ENCODE measurements around the gene ARHGEF19. TPM values are rescaled to one million over a fixed set of nuclear protein-coding genes. Genes with fewer than 3 reads are reported as not detected.

The ARHGEF19 gene
- total and polyA plus RNA-seq, 10 of the 15 experiments (the other 5 are each of a cell fraction or from before 2014, with no cell fraction given) = 0.15 to 2.9 (median 0.67) TPM; not detected in 1

DNA sequence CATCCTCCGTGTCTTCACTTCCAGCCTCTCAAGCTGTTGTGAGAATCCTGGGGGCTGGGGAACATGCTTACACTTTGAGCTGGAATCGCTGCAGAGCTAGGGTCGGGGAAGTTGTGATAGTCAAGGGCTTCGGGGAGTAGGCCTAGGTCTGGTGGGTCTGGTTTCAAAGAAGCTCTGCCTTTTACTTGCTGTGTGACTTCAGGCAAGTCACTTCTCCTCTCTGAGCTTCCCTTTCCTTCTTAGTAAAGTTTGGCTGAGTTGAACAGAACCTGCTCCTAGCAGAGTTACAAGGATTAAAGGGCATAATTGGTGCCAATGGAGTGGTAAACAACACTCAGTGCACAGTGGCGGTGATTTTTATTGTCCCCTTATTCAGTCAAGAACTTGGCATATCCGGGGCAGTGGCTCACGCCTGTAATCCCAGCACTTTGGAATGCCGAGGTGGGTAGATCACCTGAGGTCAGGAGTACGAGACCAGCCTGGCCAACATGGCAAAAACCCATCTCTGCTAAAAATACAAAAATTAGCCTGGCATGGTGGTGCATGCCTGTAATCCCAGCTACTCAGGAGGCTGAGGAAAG lies 25.7 kb downstream of the ARHGEF19 start:
- H3K27me3 ChIP-seq (replicated peaks in 1 of 2; ENCODE audit: control insufficient read depth in 2 of 2, insufficient read depth in 2 of 2, low read length in 1 of 2) = no peaks in the 10 kb centered on the region
- SMC1A ChIA-PET (ENCODE audit: uncharacterized antibody, unreplicated experiment) = interaction anchor here (0.7 to 6.6 kb wide), 6 partner anchors 17 to 108 kb away, joined by 3 to 49 read pairs (median 4); no protein-coding TSS in a partner anchor
- no peak overlapping the region for H2AFZ ChIP-seq (ENCODE audit: control insufficient read depth, low read depth, low read length)
- FAIRE-seq (no peak), ATAC-seq (no peak), DNase-seq (ENCODE audit: low read depth, low spot score) (no peak)
- no peak overlapping the region for H3K4me2 ChIP-seq (ENCODE audit: control insufficient read depth, insufficient read depth)
- no peaks in the 10 kb centered on the region for H3K4me1 ChIP-seq (ENCODE audit: control insufficient read depth, insufficient read depth, low read length)
- CTCF ChIA-PET = interaction anchor here (0.6 to 15.1 kb wide), 23 partner anchors 10 to 392 kb away, joined by 3 to 375 read pairs (median 4); partner anchors contain the start of gene CPLANE2
- TF ChIP-seq HCFC1 (IDR thresholded peaks at IDR 0.05; ENCODE audit: low read length) (no peak), KAT2A (conservative IDR thresholded peaks at IDR 0.05; ENCODE audit: control insufficient read depth, low read depth, low read length) (no peak), SUPT20H (IDR thresholded peaks at IDR 0.05; ENCODE audit: borderline replicate concordance, control insufficient read depth, low read depth, low read length) (no peak), GABPA (IDR thresholded peaks at IDR 0.05; ENCODE audit: low read depth) (no peak), MEF2B (IDR thresholded peaks at IDR 0.05; ENCODE audit: partially characterized antibody, poor library complexity, severe bottlenecking) (no peak), FOXK2 (IDR thresholded peaks at IDR 0.05) (no peak), HDAC2 (IDR thresholded peaks at IDR 0.05) (no peak), NR2C2 (IDR thresholded peaks at IDR 0.05; ENCODE audit: borderline replicate concordance, control insufficient read depth, insufficient read length, low read depth) (no peak), RAD51 (IDR thresholded peaks at IDR 0.05) (no peak), CHD4 (IDR thresholded peaks at IDR 0.05) (no peak), JUND (IDR thresholded peaks at IDR 0.05; ENCODE audit: low read depth, low read length) (no peak), ESRRA (IDR thresholded peaks at IDR 0.05; ENCODE audit: low read length) (no peak), SUZ12 (IDR thresholded peaks at IDR 0.05; ENCODE audit: unreplicated experiment) (no peak), POLR2A (IDR thresholded peaks at IDR 0.05; ENCODE audit: low read depth, low read length) (no peak), CBX5 (IDR thresholded peaks at IDR 0.05; ENCODE audit: low read depth) (no peak), ATF2 (IDR thresholded peaks at IDR 0.05; ENCODE audit: low read length) (no peak), CREM (IDR thresholded peaks at IDR 0.05; ENCODE audit: low read depth) (no peak), ZZZ3 (IDR thresholded peaks at IDR 0.05; ENCODE audit: control insufficient read depth, insufficient read length, low read depth) (no peak)
- TF ChIP-seq, protein P1, sequence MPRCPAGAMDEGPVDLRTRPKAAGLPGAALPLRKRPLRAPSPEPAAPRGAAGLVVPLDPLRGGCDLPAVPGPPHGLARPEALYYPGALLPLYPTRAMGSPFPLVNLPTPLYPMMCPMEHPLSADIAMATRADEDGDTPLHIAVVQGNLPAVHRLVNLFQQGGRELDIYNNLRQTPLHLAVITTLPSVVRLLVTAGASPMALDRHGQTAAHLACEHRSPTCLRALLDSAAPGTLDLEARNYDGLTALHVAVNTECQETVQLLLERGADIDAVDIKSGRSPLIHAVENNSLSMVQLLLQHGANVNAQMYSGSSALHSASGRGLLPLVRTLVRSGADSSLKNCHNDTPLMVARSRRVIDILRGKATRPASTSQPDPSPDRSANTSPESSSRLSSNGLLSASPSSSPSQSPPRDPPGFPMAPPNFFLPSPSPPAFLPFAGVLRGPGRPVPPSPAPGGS (IDR thresholded peaks at IDR 0.05; ENCODE audit: borderline replicate concordance, insufficient read depth, low read depth, low read length, poor library complexity, severe bottlenecking) = no peak
- no peaks in the 10 kb centered on the region for H3K9me3 ChIP-seq (replicated peaks; ENCODE audit: control insufficient read depth, insufficient read depth, low read length)
- no peaks in the 10 kb centered on the region for H4K20me1 ChIP-seq (ENCODE audit: control insufficient read depth, insufficient read depth)
- no peak overlapping the region for H3K9ac ChIP-seq (ENCODE audit: control insufficient read depth, insufficient read depth, low read length)
- H3K27ac ChIP-seq (ENCODE audit: control insufficient read depth, insufficient read depth) = no peak overlapping the region
- no peaks in the 10 kb centered on the region for H3K79me2 ChIP-seq (ENCODE audit: control insufficient read depth, insufficient read depth, low read length)
- intact Hi-C loops (cut with micrococcal nuclease; ENCODE audit: unreplicated experiment) (loop anchor here (1.0 kb wide), 3 partner anchors 58 to 177 kb away; no protein-coding TSS in a partner anchor), in situ Hi-C loops (cut with MboI) (no loop called here)
- POLR2A ChIA-PET = interaction anchor here (0.7 kb wide), 1 partner anchor 105 kb away, joined by 3 read pairs; no protein-coding TSS in a partner anchor
- WGBS (ENCODE audit: insufficient coverage, insufficient replicate concordance, low lambda C conversion rate, missing lambda C conversion rate) = 31% methylated on average over 9 of the region's 9 CpGs
- no peaks in the 10 kb centered on the region for H3K36me3 ChIP-seq (ENCODE audit: control insufficient read depth in 2 of 2, insufficient read depth in 2 of 2, low read length in 1 of 2)
- RAD21 ChIA-PET (ENCODE audit: unreplicated experiment) = interaction anchor here (0.6 to 12.2 kb wide), 8 partner anchors 18 to 176 kb away, joined by 3 to 223 read pairs (median 3); no protein-coding TSS in a partner anchor
- no peak overlapping the region for H3K4me3 ChIP-seq
- no TSS peak for BruUV-seq (replicated peaks)

All from GM12878 (cell line).